PC-3 (cell line): Measurements from ENCODE around the gene DCDC2B.

ENCODE experiments used
- CTCF ChIP-seq: fragments of 300-600 bp; sonication (generic); conservative IDR thresholded peaks from 2 replicates; pipeline ENCODE4 v1.5.1; 2017; ENCODE audit warnings: antibody characterized with exemption, low read depth, mild to moderate bottlenecking, low read length
- EZH2 ChIP-seq: fragments of 300-600 bp; sonication (generic); IDR thresholded peaks from one replicate; pipeline ENCODE4 v1.6.1; 2017; ENCODE audit warnings: antibody characterized with exemption, mild to moderate bottlenecking, low read length; ENCODE audit not compliant: unreplicated experiment
- EZH2phosphoT487 ChIP-seq: fragments of 300-600 bp; sonication (generic); IDR thresholded peaks from 2 replicates; pipeline ENCODE4 v1.6.1; 2018; ENCODE audit warnings: mild to moderate bottlenecking, antibody characterized with exemption, low read length, borderline replicate concordance

- TF ChIP-seq CTCF (no peak), EZH2phosphoT487 (no peak), EZH2 (no peak)
Measured at GRCh38 chr1:32194984-32195383, 13.9 kb upstream of the DCDC2B start.
